GM06990 (cell line): ENCODE results near the gene CEACAM21.
"Not testable (repeated sequence)": the region's sequence is repeated elsewhere in the genome, so short reads cannot be mapped to it uniquely, and the experiment has no call there.

Source experiments
- DNase-seq: peaks from one replicate; pipeline ENCODE4 v3.0.0-alpha.2; 2011; ENCODE audit not compliant: insufficient read length; ENCODE audit errors: extremely low read depth
- H3K27me3 ChIP-seq: replicated peaks from 2 replicates; pipeline ENCODE4 v1.6.0; 2011; ENCODE audit warnings: low read length; ENCODE audit not compliant: control insufficient read depth, insufficient read depth
- H3K36me3 ChIP-seq: 2 replicates; pipeline ENCODE4 v1.5.1; 2011; ENCODE audit warnings: low read length; ENCODE audit not compliant: control insufficient read depth, insufficient read depth
- H3K4me3 ChIP-seq: replicated peaks from 2 replicates; pipeline ENCODE4 v1.5.1; 2011; ENCODE audit warnings: low read depth, mild to moderate bottlenecking, control low read depth, low read length
- TF ChIP-seq, protein P1 (sequence below): IDR thresholded peaks from 2 replicates; pipeline ENCODE4 v1.5.1; 2011; ENCODE audit warnings: low read length, control low read depth, mild to moderate bottlenecking, inconsistent platforms; ENCODE audit not compliant: insufficient read depth, poor library complexity, severe bottlenecking

The CEACAM21 gene

GRCh38 chr19:41577833-41578232 lies 1.9 kb downstream of the CEACAM21 start:
- H3K27me3 ChIP-seq, result no peaks in the 10 kb centered on the region
- no peak for DNase-seq
- no peak overlapping the region for H3K4me3 ChIP-seq
- peaks cover 7% of the 10 kb centered on the region for H3K36me3 ChIP-seq
- TF ChIP-seq, protein P1, sequence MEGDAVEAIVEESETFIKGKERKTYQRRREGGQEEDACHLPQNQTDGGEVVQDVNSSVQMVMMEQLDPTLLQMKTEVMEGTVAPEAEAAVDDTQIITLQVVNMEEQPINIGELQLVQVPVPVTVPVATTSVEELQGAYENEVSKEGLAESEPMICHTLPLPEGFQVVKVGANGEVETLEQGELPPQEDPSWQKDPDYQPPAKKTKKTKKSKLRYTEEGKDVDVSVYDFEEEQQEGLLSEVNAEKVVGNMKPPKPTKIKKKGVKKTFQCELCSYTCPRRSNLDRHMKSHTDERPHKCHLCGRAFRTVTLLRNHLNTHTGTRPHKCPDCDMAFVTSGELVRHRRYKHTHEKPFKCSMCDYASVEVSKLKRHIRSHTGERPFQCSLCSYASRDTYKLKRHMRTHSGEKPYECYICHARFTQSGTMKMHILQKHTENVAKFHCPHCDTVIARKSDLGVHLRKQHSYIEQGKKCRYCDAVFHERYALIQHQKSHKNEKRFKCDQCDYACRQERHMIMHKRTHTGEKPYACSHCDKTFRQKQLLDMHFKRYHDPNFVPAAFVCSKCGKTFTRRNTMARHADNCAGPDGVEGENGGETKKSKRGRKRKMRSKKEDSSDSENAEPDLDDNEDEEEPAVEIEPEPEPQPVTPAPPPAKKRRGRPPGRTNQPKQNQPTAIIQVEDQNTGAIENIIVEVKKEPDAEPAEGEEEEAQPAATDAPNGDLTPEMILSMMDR, result no peak

GRCh38 chr19:41578886-41579285 lies 2.9 kb downstream of the CEACAM21 start:
- DNase-seq, result no peak
- TF ChIP-seq, protein P1, result no peak
- Histone ChIP-seq H3K27me3 (no peaks in the 10 kb centered on the region), H3K4me3 (no peak overlapping the region), H3K36me3 (peaks cover 7% of the 10 kb centered on the region)

DNA sequence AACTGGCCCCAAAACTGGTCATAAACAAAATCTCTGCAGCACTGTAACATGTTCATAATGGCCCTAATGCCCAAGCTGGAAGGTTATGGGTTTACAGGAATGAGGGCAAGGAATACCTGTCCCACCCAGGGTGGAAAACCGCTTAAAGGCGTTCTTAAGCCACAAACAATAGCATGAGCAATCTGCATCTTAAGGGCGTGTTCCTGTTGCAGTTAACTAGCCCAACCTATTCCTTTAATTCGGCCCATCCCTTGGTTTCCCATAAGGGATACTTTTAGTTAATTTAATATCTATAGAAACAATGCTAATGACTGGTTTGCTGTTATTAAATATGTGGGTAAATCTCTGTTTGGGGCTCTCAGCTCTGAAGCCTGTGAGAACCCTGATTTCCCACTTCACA lies 5.1 kb downstream of the CEACAM21 start:
- not testable (repeated sequence) for H3K4me3 ChIP-seq, H3K27me3 ChIP-seq, DNase-seq
- H3K36me3 ChIP-seq, result peaks cover 12% of the 10 kb centered on the region

DNA sequence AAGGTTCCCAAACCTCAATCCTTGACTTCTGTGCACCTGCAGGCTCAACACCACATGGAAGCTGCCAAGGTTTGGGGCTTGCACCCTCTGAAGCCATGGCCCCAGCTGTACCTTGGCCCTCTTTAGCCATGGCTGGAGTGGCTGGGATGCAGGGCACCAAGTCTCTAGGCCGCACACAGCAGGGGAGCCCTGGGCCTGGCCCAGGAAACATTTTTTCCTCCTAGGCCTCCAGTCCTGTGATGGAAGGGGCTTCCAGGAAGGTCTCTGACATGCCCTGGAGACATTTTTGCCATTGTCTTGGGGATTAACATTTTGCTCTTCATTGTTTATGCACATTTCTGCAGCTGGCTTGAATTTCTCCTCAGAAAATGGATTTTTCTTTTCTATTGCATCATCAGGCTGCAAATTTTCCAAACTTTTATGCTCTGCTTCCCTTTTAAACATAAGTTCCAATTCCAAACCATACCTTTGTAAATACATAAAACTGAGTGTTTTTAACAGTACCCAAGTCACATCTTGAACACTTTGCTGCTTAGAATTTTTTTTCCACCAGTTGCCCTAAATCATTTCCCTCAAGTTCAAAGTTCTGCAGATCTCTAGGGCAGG lies 6.7 kb downstream of the CEACAM21 start:
- not testable (repeated sequence) for DNase-seq, H3K27me3 ChIP-seq, H3K36me3 ChIP-seq, H3K4me3 ChIP-seq

GRCh38 chr19:41584260-41584810 lies 8.4 kb downstream of the CEACAM21 start:
- Histone ChIP-seq H3K27me3 (no peaks in the 10 kb centered on the region), H3K36me3 (peaks cover 7% of the 10 kb centered on the region), H3K4me3 (no peak overlapping the region)
- TF ChIP-seq, protein P1, result no peak
- no peak for DNase-seq

- Histone ChIP-seq H3K27me3 (no peaks in the 10 kb centered on the region), H3K4me3 (no peak overlapping the region), H3K36me3 (peaks cover 7% of the 10 kb centered on the region)
- DNase-seq, result no peak
- TF ChIP-seq, protein P1, result no peak
Observed at GRCh38 chr19:41584931-41585330, 9.0 kb downstream of the CEACAM21 start.

DNA sequence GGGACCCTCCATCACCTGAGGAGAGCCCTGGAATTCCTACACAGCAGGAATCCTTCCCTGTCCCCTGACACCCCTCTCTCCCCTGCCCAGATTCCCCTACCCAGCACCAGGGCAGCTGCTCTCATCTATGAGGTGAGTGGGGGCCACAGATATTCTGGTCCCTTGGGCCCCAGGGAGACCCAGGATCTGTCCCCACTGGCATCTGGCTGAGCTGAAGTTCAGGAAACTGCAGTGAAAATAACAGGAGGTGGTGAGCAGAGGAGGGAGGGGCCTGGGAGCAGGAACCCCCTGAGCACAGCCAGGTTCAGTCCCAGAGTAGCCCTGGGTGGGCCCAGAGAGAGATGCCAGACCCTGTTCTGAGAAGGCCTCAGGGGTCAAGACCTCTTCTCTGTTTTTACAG lies 10.1 kb downstream of the CEACAM21 start:
- TF ChIP-seq, protein P1, result no peak
- no peaks in the 10 kb centered on the region for H3K27me3 ChIP-seq
- H3K36me3 ChIP-seq, result peaks cover 7% of the 10 kb centered on the region
- H3K4me3 ChIP-seq, result no peak overlapping the region
- DNase-seq, result no peak
